Erythroblast (primary cell): Measurements from ENCODE around the gene NME7.

ENCODE experiments used
- GATA1 ChIP-seq: IDR thresholded peaks from 2 replicates; pipeline ENCODE4 v1.6.1; 2011; ENCODE audit warnings: low read depth, mild to moderate bottlenecking, control low read depth, low read length, moderate library complexity
- POLR2A ChIP-seq: IDR thresholded peaks from 2 replicates; pipeline ENCODE4 v1.6.1; 2011; ENCODE audit warnings: mild to moderate bottlenecking, low read length

GRCh38 chr1:169100208-169100607, 267.4 kb downstream of the NME7 start:
- TF ChIP-seq POLR2A (no peak), GATA1 (no peak)
